RKO (cell line): ENCODE measurements around the gene IFI30.

Experiments used
- DNase-seq: peaks from one replicate; pipeline ENCODE4 v3.0.0-alpha.2; 2016; ENCODE audit warnings: low spot score

Gene IFI30

GRCh38 chr19:18173572-18174288 lies at the start of gene IFI30:
IFI30 (plus strand) TSS chr19:18173813; CDS start chr19:18173842, 29 bp downstream.
- DNase-seq, result peak; percentile 47

- no peak for DNase-seq
Measured at GRCh38 chr19:18123819-18124218, 49.8 kb upstream of the IFI30 start.

- no peak for DNase-seq
Measured at GRCh38 chr19:18126097-18126496, 47.5 kb upstream of the IFI30 start.

- peak; percentile 58 for DNase-seq
Measured at GRCh38 chr19:18128044-18128443, 45.6 kb upstream of the IFI30 start.

GRCh38 chr19:18128805-18129204 lies 44.8 kb upstream of the IFI30 start:
- DNase-seq, result no peak

- no peak for DNase-seq
Measured at GRCh38 chr19:18130523-18131242, 42.9 kb upstream of the IFI30 start.

- no peak for DNase-seq
Measured at GRCh38 chr19:18131841-18132596, 41.6 kb upstream of the IFI30 start.

- no peak for DNase-seq
Measured at GRCh38 chr19:18135712-18136584, 37.7 kb upstream of the IFI30 start.

- no peak for DNase-seq
Measured at GRCh38 chr19:18137242-18137641, 36.4 kb upstream of the IFI30 start.

GRCh38 chr19:18137657-18138339 lies 35.8 kb upstream of the IFI30 start:
- DNase-seq, result no peak

GRCh38 chr19:18140473-18140872 lies 33.1 kb upstream of the IFI30 start:
- no peak for DNase-seq

GRCh38 chr19:18141031-18141430 lies 32.6 kb upstream of the IFI30 start:
- peak; percentile 46 for DNase-seq

GRCh38 chr19:18143902-18144301 lies 29.7 kb upstream of the IFI30 start:
- no peak for DNase-seq

GRCh38 chr19:18144361-18144760 lies 29.3 kb upstream of the IFI30 start:
- DNase-seq, result no peak

- no peak for DNase-seq
Measured at GRCh38 chr19:18144906-18145305, 28.7 kb upstream of the IFI30 start.

GRCh38 chr19:18145391-18145999 lies 28.1 kb upstream of the IFI30 start:
- DNase-seq, result no peak

GRCh38 chr19:18147396-18147795 lies 26.2 kb upstream of the IFI30 start:
- no peak for DNase-seq

GRCh38 chr19:18149596-18149975 lies 24.0 kb upstream of the IFI30 start:
- no peak for DNase-seq

- no peak for DNase-seq
Measured at GRCh38 chr19:18150776-18151624, 22.6 kb upstream of the IFI30 start.

- peak; percentile 98 for DNase-seq
Measured at GRCh38 chr19:18152442-18152816, 21.2 kb upstream of the IFI30 start.
